ENCODE data around the gene FUS. TPM values are rescaled to one million over a fixed set of nuclear protein-coding genes. Genes with fewer than 3 reads are reported as not detected.

Gene FUS
- total and polyA plus RNA-seq, 2 donors (not counting 1 experiment from before 2014, with no cell fraction given): 44.3 to 199 TPM

- Histone ChIP-seq H3K27me3 (ENCODE audit: control insufficient read depth, insufficient read depth, low read length) (no peaks in the 10 kb centered on the region), H3K36me3 (ENCODE audit: control insufficient read depth, insufficient read depth, low read length) (no peaks in the 10 kb centered on the region), H3K27ac (ENCODE audit: insufficient read depth, low read length) (no peak overlapping the region), H4K20me1 (ENCODE audit: control insufficient read depth, extremely low read depth, insufficient read depth, low read length) (no peaks in the 10 kb centered on the region), H2AFZ (ENCODE audit: low read length) (no peak overlapping the region), H3K4me2 (ENCODE audit: extremely low read depth, insufficient read depth, low read length) (no peak overlapping the region), H3K79me2 (ENCODE audit: control insufficient read depth, insufficient read depth, low read length) (no peaks in the 10 kb centered on the region), H3K4me1 (ENCODE audit: control insufficient read depth, extremely low read depth, insufficient read depth, low read length) (no peaks in the 10 kb centered on the region), H3K9ac (ENCODE audit: insufficient read depth, low read length) (no peak overlapping the region), H3K9me3 (ENCODE audit: control insufficient read depth, insufficient read depth, low read depth, low read length) (no peaks in the 10 kb centered on the region), H3K4me3 (replicated peaks in 1 of 4; ENCODE audit: control extremely low read depth in 1 of 4, insufficient read depth in 1 of 4, low read depth in 3 of 4, low read length in 4 of 4) (no peak overlapping the region)
- DNase-seq (ENCODE audit: low read depth in 2 of 2): no peak
- TF ChIP-seq CTCF (conservative IDR thresholded peaks at IDR 0.05 in 1 of 2, IDR thresholded peaks at IDR 0.05 in 1 of 2; ENCODE audit: low read depth in 1 of 2, low read length in 2 of 2): no peak
- TF ChIP-seq EZH2 (IDR thresholded peaks at IDR 0.05; ENCODE audit: low read length, missing control alignments): no peak
Measured at GRCh38 chr16:31229501-31229900, 49.6 kb downstream of the FUS start.

DNA sequence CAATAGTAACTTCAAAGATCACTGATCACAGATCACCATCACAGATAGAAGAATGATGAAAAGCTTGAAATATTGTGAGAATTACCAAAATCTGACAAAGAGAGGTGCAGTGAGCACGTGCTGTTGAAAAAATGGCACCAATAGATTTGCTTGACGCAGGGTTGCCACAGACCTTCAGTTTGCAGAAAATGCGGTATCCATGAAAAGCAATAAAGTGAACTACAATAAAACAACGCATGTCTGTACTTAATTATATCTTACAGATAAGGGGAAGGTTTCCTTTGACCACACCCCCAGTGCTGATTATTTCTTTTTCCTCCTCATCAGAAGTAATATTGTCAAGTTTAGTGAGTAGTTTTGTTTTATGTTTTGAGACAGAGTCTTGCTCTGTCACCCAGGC, 58.1 kb downstream of the FUS start:
- no peaks in the 10 kb centered on the region for H4K20me1 ChIP-seq (ENCODE audit: control insufficient read depth, extremely low read depth, insufficient read depth, low read length)
- no peaks in the 10 kb centered on the region for H3K4me1 ChIP-seq (ENCODE audit: control insufficient read depth, extremely low read depth, insufficient read depth, low read length)
- no peak overlapping the region for H3K9ac ChIP-seq (ENCODE audit: insufficient read depth, low read length)
- H3K9me3 ChIP-seq (ENCODE audit: control insufficient read depth, insufficient read depth, low read depth, low read length): no peaks in the 10 kb centered on the region
- H2AFZ ChIP-seq (ENCODE audit: low read length): no peak overlapping the region
- H3K27me3 ChIP-seq (ENCODE audit: control insufficient read depth, insufficient read depth, low read length): no peaks in the 10 kb centered on the region
- no peaks in the 10 kb centered on the region for H3K79me2 ChIP-seq (ENCODE audit: control insufficient read depth, insufficient read depth, low read length)
- no peak for TF ChIP-seq CTCF (conservative IDR thresholded peaks at IDR 0.05 in 1 of 2, IDR thresholded peaks at IDR 0.05 in 1 of 2; ENCODE audit: low read depth in 1 of 2, low read length in 2 of 2)
- TF ChIP-seq EZH2 (IDR thresholded peaks at IDR 0.05; ENCODE audit: low read length, missing control alignments): no peak
- H3K36me3 ChIP-seq (ENCODE audit: control insufficient read depth, insufficient read depth, low read length): no peaks in the 10 kb centered on the region
- no peak overlapping the region for H3K4me3 ChIP-seq (replicated peaks in 1 of 4; ENCODE audit: control extremely low read depth in 1 of 4, insufficient read depth in 1 of 4, low read depth in 3 of 4, low read length in 4 of 4)
- H3K4me2 ChIP-seq (ENCODE audit: extremely low read depth, insufficient read depth, low read length): no peak overlapping the region
- no peak overlapping the region for H3K27ac ChIP-seq (ENCODE audit: insufficient read depth, low read length)
- DNase-seq (ENCODE audit: low read depth in 2 of 2): no peak

Other genes with a start within 250 kb of the FUS start
- gene ORAI3, start 231.1 kb upstream of the FUS start, total RNA-seq: 44.2 and 74.1 TPM in 2 replicates
- 24.6 and 41.1 TPM in 2 replicates for gene ORAI3, start 231.1 kb upstream of the FUS start, polyA plus RNA-seq
- gene SETD1A, start 222.4 kb upstream of the FUS start, total RNA-seq: 1.5 and 3.5 TPM in 2 replicates
- gene SETD1A, start 222.4 kb upstream of the FUS start, polyA plus RNA-seq: 1.4 and 2.3 TPM in 2 replicates
- 32.9 and 47.9 TPM in 2 replicates for gene HSD3B7, start 194.9 kb upstream of the FUS start, total RNA-seq
- gene HSD3B7, start 194.9 kb upstream of the FUS start, polyA plus RNA-seq: 13.2 and 15.9 TPM in 2 replicates
- gene STX1B, start 169.5 kb upstream of the FUS start, total RNA-seq: 1.3 and 2.1 TPM in 2 replicates
- 1.3 and 4.2 TPM in 2 replicates for gene STX1B, start 169.5 kb upstream of the FUS start, polyA plus RNA-seq
- 28.0 and 37.5 TPM in 2 replicates for gene STX4, start 146.6 kb upstream of the FUS start, total RNA-seq
- 42.8 and 53.9 TPM in 2 replicates for gene STX4, start 146.6 kb upstream of the FUS start, polyA plus RNA-seq
- gene ZNF668, start 105.9 kb upstream of the FUS start, total RNA-seq: 9.0 and 12.1 TPM in 2 replicates
- 8.1 and 13.8 TPM in 2 replicates for gene ZNF668, start 105.9 kb upstream of the FUS start, polyA plus RNA-seq
- gene ZNF646, start 105.7 kb upstream of the FUS start, total RNA-seq: 12.3 and 13.2 TPM in 2 replicates
- gene ZNF646, start 105.7 kb upstream of the FUS start, polyA plus RNA-seq: 2.6 and 2.7 TPM in 2 replicates
- 1.0 and 1.7 TPM in 2 replicates for gene PRSS53, start 91.2 kb upstream of the FUS start, total RNA-seq
- 0.61 and 0.78 TPM in 2 replicates for gene PRSS53, start 91.2 kb upstream of the FUS start, polyA plus RNA-seq
- gene VKORC1, start 85.3 kb upstream of the FUS start, total RNA-seq: 94.0 and 118 TPM in 2 replicates
- 264 and 301 TPM in 2 replicates for gene VKORC1, start 85.3 kb upstream of the FUS start, polyA plus RNA-seq
- gene BCKDK, start 71.8 kb upstream of the FUS start, total RNA-seq: 12.6 and 18.5 TPM in 2 replicates
- 34.8 and 42.2 TPM in 2 replicates for gene BCKDK, start 71.8 kb upstream of the FUS start, polyA plus RNA-seq
- 30.4 and 39.3 TPM in 2 replicates for gene KAT8, start 62.5 kb upstream of the FUS start, total RNA-seq
- 19.7 and 23.9 TPM in 2 replicates for gene KAT8, start 62.5 kb upstream of the FUS start, polyA plus RNA-seq
- not detected in 2 replicates for gene PRSS8, start 44.4 kb upstream of the FUS start, total RNA-seq
- gene PRSS8, start 44.4 kb upstream of the FUS start, polyA plus RNA-seq: not detected in 2 replicates
- 0.17 TPM in 1 of 2 replicates, not detected in the other for gene PRSS36, start 30.1 kb upstream of the FUS start, total RNA-seq
- 0.10 and 0.20 TPM in 2 replicates for gene PRSS36, start 30.1 kb upstream of the FUS start, polyA plus RNA-seq
- 103 and 109 TPM in 2 replicates for gene PYCARD, start 22.6 kb downstream of the FUS start, total RNA-seq
- 15.4 and 18.4 TPM in 2 replicates for gene PYCARD, start 22.6 kb downstream of the FUS start, polyA plus RNA-seq
- gene TRIM72, start 34.0 kb downstream of the FUS start, total RNA-seq: under 0.01 TPM in 1 of 2 replicates, not detected in the other
- gene TRIM72, start 34.0 kb downstream of the FUS start, polyA plus RNA-seq: not detected in 2 replicates
- gene PYDC1, start 37.0 kb downstream of the FUS start, total RNA-seq: not detected in 2 replicates
- gene PYDC1, start 37.0 kb downstream of the FUS start, polyA plus RNA-seq: not detected in 2 replicates
- under 0.01 TPM in 1 of 2 replicates, not detected in the other for gene ITGAM, start 79.8 kb downstream of the FUS start, total RNA-seq
- gene ITGAM, start 79.8 kb downstream of the FUS start, polyA plus RNA-seq: 0.02 TPM in 1 of 2 replicates, not detected in the other
- gene ITGAX, start 175.0 kb downstream of the FUS start, total RNA-seq: under 0.01 TPM in 2 replicates
- gene ITGAX, start 175.0 kb downstream of the FUS start, polyA plus RNA-seq: not detected in 2 replicates
- gene ITGAD, start 213.2 kb downstream of the FUS start, total RNA-seq: not detected in 2 replicates
- not detected in 2 replicates for gene ITGAD, start 213.2 kb downstream of the FUS start, polyA plus RNA-seq
- gene COX6A2, start 248.2 kb downstream of the FUS start, total RNA-seq: not detected in 2 replicates
- not detected in 2 replicates for gene COX6A2, start 248.2 kb downstream of the FUS start, polyA plus RNA-seq